Parathyroid adenoma (tissue), 2 donors: ENCODE measurements around the gene RETREG3.
"Not testable (repeated sequence)": the region's sequence is repeated elsewhere in the genome, so short reads cannot be mapped to it uniquely, and the experiment has no call there.

Experiments
- H2AFZ ChIP-seq: fragments of 300-600 bp; sonication (generic); one replicate; pipeline ENCODE4 v1.7.0; 2017; ENCODE audit warnings: antibody characterized with exemption, mild to moderate bottlenecking
- H3K27ac ChIP-seq: fragments of 300-600 bp; sonication (generic); one replicate; pipeline ENCODE4 v1.7.0; 2017
- H3K27me3 ChIP-seq: fragments of 300-600 bp; sonication (generic); one replicate; pipeline ENCODE4 v1.7.0; 2017; ENCODE audit warnings: low read length; ENCODE audit not compliant: control insufficient read depth, insufficient read depth
- H3K36me3 ChIP-seq: fragments of 300-600 bp; sonication (generic); one replicate; pipeline ENCODE4 v1.7.0; 2017; ENCODE audit warnings: low read length; ENCODE audit not compliant: control insufficient read depth, insufficient read depth
- H3K4me1 ChIP-seq: fragments of 300-600 bp; sonication (generic); one replicate; pipeline ENCODE4 v1.7.0; 2017; ENCODE audit warnings: control low read depth
- H3K4me2 ChIP-seq: fragments of 300-600 bp; sonication (generic); one replicate; pipeline ENCODE4 v1.7.0; 2017; ENCODE audit warnings: low read length
- H3K4me3 ChIP-seq: fragments of 300-600 bp; sonication (generic); one replicate; pipeline ENCODE4 v1.7.0; 2017; ENCODE audit warnings: low read depth, low read length
- H3K79me2 ChIP-seq: fragments of 300-600 bp; sonication (generic); one replicate; pipeline ENCODE4 v1.7.0; 2017; ENCODE audit warnings: control low read depth
- H3K9ac ChIP-seq: fragments of 300-600 bp; sonication (generic); one replicate; pipeline ENCODE4 v1.7.0; 2017; ENCODE audit warnings: mild to moderate bottlenecking
- H3K9me3 ChIP-seq: fragments of 300-600 bp; sonication (generic); one replicate; pipeline ENCODE4 v1.7.0; 2017; ENCODE audit warnings: low read length; ENCODE audit not compliant: control insufficient read depth
- TF ChIP-seq, protein P1 (sequence below): fragments of 300-600 bp; sonication (generic); IDR thresholded peaks from one replicate; pipeline ENCODE4 v1.7.0; 2017; ENCODE audit warnings: antibody characterized with exemption, mild to moderate bottlenecking
- donor health status: primary hyperparathyroidism.

The RETREG3 gene

DNA sequence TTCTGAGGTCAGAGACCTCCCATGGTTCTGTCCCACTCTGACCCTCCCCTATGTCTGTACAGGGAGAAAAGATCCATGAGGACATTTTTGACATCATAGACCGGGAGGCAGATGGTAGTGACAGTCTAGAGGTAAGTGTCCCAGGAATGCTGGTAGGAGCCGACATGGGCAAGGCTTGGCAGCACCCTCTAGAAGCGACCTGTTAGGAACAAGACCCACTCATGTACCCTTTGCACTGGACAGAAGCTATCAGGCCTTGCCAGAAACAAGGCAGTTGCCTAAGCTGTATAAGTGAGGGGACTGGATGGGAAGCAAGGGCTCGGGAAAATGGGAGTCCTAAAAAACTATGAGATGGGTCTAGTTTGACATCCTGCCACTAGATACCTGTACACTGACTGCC is 2.8 kb upstream of the RETREG3 start:
- TF ChIP-seq, protein P1, sequence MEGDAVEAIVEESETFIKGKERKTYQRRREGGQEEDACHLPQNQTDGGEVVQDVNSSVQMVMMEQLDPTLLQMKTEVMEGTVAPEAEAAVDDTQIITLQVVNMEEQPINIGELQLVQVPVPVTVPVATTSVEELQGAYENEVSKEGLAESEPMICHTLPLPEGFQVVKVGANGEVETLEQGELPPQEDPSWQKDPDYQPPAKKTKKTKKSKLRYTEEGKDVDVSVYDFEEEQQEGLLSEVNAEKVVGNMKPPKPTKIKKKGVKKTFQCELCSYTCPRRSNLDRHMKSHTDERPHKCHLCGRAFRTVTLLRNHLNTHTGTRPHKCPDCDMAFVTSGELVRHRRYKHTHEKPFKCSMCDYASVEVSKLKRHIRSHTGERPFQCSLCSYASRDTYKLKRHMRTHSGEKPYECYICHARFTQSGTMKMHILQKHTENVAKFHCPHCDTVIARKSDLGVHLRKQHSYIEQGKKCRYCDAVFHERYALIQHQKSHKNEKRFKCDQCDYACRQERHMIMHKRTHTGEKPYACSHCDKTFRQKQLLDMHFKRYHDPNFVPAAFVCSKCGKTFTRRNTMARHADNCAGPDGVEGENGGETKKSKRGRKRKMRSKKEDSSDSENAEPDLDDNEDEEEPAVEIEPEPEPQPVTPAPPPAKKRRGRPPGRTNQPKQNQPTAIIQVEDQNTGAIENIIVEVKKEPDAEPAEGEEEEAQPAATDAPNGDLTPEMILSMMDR: no peak
- H3K27ac ChIP-seq: no peak overlapping the region

DNA sequence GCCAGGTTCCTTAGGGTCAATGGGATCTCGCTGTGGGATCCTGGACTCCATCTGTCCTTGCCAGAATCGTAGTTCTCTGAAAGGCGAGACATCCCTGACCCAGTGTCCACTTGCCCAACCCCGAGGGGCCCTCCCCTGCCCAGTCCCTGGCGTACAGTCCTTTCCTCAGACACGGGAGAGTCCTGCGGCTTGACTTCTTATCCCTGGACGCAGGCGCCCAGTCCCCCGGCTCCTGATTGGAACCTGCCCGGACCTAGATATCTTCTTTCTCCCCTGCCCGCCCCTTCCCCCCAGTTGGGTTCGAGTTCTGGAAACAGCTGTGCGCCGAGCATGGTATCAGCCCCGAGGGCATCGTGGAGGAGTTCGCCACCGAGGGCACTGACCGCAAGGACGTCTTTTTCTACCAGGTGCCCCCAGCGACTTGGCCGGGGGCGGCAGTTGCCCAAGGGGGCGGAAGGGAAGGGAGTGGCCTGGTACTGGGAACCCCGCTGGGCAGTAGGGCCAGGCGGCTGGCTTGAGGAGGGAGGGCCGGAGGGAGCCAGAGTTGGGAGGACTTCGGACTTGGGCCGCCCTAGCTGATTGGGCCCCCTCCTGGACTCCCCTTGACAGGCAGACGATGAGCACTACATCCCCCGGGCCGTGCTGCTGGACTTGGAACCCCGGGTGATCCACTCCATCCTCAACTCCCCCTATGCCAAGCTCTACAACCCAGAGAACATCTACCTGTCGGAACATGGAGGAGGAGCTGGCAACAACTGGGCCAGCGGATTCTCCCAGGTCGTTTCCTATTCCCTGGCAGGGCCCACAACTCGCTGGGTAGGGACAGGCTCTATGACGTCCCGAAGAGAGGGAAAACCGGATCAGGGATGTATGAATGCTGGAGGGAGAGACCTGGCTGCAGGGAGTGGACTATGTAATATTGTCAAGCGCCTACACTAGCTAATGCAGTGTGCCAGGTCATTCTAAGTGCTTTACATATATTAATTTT is 934 bp upstream of the RETREG3 start:
- Histone ChIP-seq H2AFZ (peak overlapping the region; percentile 90), H3K27ac (peak overlapping the region; percentile 50), H3K9ac (peak overlapping the region; percentile 39), H3K79me2 (peaks cover 24% of the 10 kb centered on the region), H3K4me2 (peak overlapping the region; percentile 97), H3K4me3 (peak overlapping the region; percentile 98)
- not testable (repeated sequence) for H3K36me3 ChIP-seq, H3K9me3 ChIP-seq, H3K27me3 ChIP-seq, H3K4me1 ChIP-seq

More for the DNA sequence above, 2.8 kb upstream of the RETREG3 start:
- Histone ChIP-seq H3K4me3 (no peak overlapping the region), H3K4me2 (no peak overlapping the region), H3K4me1 (peaks cover 3% of the 10 kb centered on the region), H3K79me2 (peaks cover 6% of the 10 kb centered on the region), H3K9ac (no peak overlapping the region), H3K27me3 (no peaks in the 10 kb centered on the region), H2AFZ (no peak overlapping the region), H3K9me3 (no peaks in the 10 kb centered on the region), H3K36me3 (no peaks in the 10 kb centered on the region)

DNA sequence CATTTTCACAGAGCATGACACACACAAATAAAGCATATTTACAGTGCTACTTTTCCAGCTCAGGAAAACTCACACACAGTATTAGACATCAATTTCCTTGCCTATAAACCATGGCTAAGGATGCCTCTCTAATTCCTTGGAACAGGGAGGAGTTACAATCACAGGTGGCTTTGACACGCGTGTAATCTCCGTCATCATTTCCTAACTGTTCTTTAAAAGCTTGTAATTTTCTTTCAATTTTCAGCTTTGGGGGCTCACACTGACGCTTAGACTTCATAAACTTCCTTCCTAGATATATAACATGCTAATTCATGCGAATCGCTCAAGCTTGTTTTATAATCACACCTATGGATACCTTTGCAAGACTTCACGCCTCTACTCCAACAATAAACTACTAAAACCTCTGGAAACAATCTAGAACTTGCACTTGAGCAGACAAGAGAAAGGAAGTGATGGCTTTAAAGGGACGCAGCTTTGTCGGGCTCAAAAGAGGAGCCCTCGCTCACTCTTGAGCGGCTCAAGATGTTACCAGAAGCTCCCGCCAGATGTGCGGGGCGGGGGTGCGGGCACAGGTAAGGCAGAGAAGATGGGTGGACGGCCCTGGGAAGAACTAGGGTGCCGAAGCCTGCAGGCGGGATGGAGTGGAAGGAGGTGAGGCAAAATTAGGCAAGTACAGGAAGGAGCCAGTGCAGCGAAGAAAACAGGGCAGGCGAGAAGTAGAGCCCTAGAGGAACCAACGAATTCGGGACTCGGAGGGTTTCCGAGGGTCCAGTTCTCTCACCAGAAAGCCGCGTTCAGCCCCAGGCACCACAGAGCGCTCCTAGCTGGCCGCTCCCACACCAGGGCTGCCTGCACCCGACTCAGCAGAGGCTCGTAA is 631 bp downstream of the RETREG3 start:
- Histone ChIP-seq H3K9me3 (no peaks in the 10 kb centered on the region), H3K79me2 (peaks cover 28% of the 10 kb centered on the region), H3K36me3 (no peaks in the 10 kb centered on the region), H3K4me1 (peaks cover 3% of the 10 kb centered on the region), H3K27ac (peak overlapping the region; percentile 81), H3K4me3 (peak overlapping the region; percentile 98), H3K27me3 (no peaks in the 10 kb centered on the region), H3K4me2 (peak overlapping the region; percentile 97), H2AFZ (peak overlapping the region; percentile 90), H3K9ac (peak overlapping the region; percentile 55)
- TF ChIP-seq, protein P1: no peak

DNA sequence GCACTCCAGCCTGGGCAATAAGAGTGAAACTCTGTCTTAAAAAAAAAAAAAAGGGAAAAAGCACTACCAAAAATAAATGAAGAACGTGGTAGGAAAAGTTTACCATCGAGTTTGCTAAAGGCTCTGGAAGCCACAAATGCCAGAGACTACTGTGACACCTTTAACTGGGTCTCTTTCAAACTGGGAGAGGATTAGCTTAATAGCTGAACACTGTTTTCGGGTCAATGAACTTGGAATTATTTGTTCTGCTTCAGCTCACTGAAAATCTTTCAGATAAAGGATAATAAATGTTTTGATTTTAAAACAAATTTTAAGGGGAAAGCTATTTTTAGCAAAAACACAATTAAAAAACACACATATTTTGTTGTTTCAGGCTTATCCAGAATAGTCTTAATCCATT is 1.4 kb downstream of the RETREG3 start:
- no peaks in the 10 kb centered on the region for H3K9me3 ChIP-seq
- peak overlapping the region; percentile 97 for H3K4me2 ChIP-seq
- H3K27me3 ChIP-seq: no peaks in the 10 kb centered on the region
- no peak overlapping the region for H3K9ac ChIP-seq
- peaks cover 3% of the 10 kb centered on the region for H3K4me1 ChIP-seq
- H3K4me3 ChIP-seq: peak overlapping the region; percentile 98
- no peak overlapping the region for H3K27ac ChIP-seq
- no peaks in the 10 kb centered on the region for H3K36me3 ChIP-seq
- peaks cover 28% of the 10 kb centered on the region for H3K79me2 ChIP-seq
- TF ChIP-seq, protein P1: no peak
- no peak overlapping the region for H2AFZ ChIP-seq

DNA sequence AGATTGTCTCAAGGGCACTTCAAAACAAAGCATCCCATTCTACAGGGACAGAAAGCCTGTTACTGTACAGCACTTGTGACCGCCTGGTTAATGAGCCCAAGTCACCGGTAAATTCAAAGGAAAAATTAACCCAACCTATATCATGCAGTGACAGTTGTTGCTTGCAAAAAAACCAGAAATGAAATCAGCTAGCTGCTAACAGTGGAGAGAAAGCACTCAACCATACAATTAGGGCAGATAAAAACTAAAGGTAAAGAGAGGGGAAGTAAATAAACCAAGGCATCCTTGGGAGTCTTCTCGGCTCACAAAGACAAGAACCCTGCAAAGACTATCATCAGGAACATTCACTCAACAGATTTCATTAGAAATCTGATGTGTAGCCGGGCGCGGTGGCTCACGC is 5.9 kb downstream of the RETREG3 start:
- H3K4me2 ChIP-seq: no peak overlapping the region
- H3K27me3 ChIP-seq: no peaks in the 10 kb centered on the region
- H3K27ac ChIP-seq: no peak overlapping the region
- no peak overlapping the region for H2AFZ ChIP-seq
- H3K79me2 ChIP-seq: peaks cover 65% of the 10 kb centered on the region
- no peaks in the 10 kb centered on the region for H3K9me3 ChIP-seq
- no peak overlapping the region for H3K9ac ChIP-seq
- no peak overlapping the region for H3K4me3 ChIP-seq
- H3K36me3 ChIP-seq: no peaks in the 10 kb centered on the region
- TF ChIP-seq, protein P1: no peak
- H3K4me1 ChIP-seq: peaks cover 3% of the 10 kb centered on the region
